T-helper 1 cell treated with Interleukin-12 subunit alpha and Interleukin-12 subunit beta and Interleukin-4 antibody, amounts not matched to agents 30 ng/mL and 1 ng/mL, for 36 hours (primary cell): ENCODE measurements around the gene ZNF580. TPM values are rescaled to one million over a fixed set of nuclear protein-coding genes. Genes with fewer than 3 reads are reported as not detected.

Experiments used
- intact Hi-C: fragments of 100-400 bp; cut with micrococcal nuclease; formaldehyde crosslinking; loops from one replicate; pipeline ENCODE4 v1.15.1; 2024
- total RNA-seq: library from RNA; stranded (reverse); gene quantifications from 2 replicates; pipeline ENCODE4 v1.2.3, GENCODE V29; 2022

The ZNF580 gene
- total RNA-seq, 1 donor from 2014 or later = 42.6 TPM

- intact Hi-C loops = loop anchor here (1.0 to 10.0 kb wide), 11 partner anchors 8 to 1741 kb away; partner anchors contain the start of genes ISOC2, MYADM, PRPF31 and TFPT
Observed at GRCh38 chr19:55605637-55606470, 34.9 kb upstream of the ZNF580 start, which contains the start of gene ZNF865. Gene ZNF865, plus strand, starts transcription at chr19:55605647. Its CDS starts 7,972 bp downstream, at chr19:55613619.

DNA sequence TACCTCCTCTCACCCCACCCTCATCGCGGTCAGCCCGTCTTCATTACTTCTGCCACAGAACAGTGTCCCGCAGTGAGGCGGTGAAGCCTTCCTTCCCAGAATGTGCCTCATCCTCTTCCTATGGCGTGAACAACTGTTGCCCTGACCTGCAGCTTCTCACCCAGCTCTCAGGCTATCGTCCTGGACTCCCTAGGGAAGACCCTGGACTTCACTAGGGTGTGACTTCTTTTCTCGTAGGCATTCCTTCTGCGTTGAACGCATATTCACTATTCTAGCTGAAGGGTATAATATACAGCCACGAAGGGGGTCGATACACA, 34.4 kb upstream of the ZNF580 start:
- intact Hi-C loops = loop anchor here (1.0 to 10.0 kb wide), 4 partner anchors 8 to 1742 kb away; partner anchors contain the start of genes MYADM and ZSCAN5A

DNA sequence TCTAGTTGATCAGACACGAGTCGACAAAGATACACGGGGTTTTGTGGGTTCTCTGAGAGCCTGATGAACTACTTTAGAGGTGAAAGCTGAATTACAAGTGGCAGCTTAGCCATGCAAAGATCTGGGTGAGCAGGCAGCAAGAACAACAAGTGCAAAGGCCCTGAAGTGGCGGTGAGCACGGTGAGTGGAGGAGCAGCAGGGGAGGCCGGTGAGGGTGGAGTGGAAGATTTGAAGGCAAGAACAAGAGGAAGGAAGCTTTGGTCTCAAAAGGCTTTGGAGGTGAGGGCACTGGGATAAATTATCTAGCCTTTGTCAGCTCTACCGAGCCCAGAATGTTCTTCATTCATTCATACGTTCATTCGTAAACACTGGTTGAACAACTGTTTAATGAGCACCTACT, 34.0 kb upstream of the ZNF580 start:
- intact Hi-C loops = loop anchor here (1.0 to 10.0 kb wide), 4 partner anchors 9 to 1742 kb away; partner anchors contain the start of genes MYADM and ZSCAN5A

DNA sequence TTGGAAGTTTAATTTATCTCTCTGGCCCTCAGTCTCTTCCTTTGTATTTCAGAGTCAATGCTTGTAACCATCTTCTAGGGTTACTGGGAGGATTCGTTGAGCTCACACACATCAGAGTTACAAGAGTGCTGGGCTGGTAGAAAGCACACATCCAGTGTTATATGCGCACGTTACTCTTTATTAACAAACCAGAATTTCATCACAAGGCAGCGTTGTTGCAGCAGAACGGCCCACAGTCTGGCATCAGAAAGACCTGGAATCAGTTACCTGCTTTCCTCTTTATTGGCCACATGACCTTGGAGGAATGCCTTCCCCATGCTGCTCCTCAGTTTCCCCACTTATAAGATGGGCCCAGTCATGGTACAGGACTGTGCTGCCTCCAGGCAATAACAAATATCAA, 31.5 kb upstream of the ZNF580 start:
- intact Hi-C loops = loop anchor here (10.0 kb wide), 2 partner anchors 705 to 1745 kb away; partner anchors contain the start of genes MYADM and ZSCAN5A

GRCh38 chr19:55611300-55611982, 29.4 kb upstream of the ZNF580 start:
- intact Hi-C loops = no loop called here

DNA sequence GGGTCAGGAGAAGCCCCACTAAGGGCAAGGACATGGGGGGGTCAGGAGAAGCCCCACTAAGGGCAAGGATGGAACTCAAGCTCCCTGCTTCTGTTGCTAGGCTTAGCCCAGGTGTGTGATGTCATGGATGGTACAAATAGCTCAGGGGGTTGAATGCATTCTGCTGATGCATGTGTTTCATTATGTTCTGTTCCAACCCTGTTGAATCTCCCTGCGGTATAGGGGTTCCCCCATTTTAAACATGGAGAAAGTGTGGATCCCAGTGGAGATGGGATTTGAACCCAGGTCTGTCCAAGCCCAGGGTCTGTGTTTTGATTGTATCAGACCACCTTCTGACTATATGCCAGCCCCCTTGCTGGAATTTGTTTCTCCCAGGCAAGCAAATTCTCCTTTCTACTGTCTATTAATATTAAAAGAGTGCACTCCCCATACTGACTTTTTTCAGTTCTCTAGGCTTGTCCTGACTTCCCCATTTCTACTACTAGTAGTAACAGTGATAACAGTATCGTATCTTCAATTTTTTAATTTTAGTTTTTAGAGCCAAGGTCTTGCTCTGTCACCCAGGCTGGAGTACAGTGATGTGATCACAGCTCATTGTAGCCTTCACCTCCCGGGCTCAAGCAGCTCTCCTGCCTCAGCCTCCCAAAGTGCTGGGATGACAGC, 28.7 kb upstream of the ZNF580 start:
- intact Hi-C loops = no loop called here

- intact Hi-C loops = no loop called here
Observed at GRCh38 chr19:55613396-55613795, 27.4 kb upstream of the ZNF580 start.

GRCh38 chr19:55613930-55614710, 26.7 kb upstream of the ZNF580 start:
- intact Hi-C loops = no loop called here

- intact Hi-C loops = no loop called here
Observed at GRCh38 chr19:55614711-55615542, 25.9 kb upstream of the ZNF580 start.

- intact Hi-C loops = no loop called here
Observed at GRCh38 chr19:55615543-55616394, 25.0 kb upstream of the ZNF580 start.

GRCh38 chr19:55616395-55616875, 24.4 kb upstream of the ZNF580 start:
- intact Hi-C loops = no loop called here

DNA sequence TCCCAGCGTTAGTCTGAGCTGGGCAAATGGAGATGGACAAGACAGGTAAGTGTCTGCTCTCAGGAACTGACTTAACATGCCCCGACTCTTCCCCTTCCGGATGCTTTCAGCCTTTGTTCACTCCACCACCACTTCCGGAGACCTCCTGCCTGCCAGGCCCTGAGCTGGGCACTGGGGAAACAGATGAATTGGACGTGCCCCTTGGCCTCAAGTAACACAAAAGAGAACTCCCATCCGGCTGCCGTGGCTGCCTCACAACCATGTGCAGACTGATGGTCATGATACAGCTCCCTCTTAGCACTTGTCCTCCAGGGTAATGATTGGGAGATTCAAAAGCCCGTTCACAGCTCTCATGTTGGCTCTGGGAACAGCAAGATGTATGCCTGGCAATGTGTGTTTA, 23.4 kb upstream of the ZNF580 start:
- intact Hi-C loops = no loop called here

DNA sequence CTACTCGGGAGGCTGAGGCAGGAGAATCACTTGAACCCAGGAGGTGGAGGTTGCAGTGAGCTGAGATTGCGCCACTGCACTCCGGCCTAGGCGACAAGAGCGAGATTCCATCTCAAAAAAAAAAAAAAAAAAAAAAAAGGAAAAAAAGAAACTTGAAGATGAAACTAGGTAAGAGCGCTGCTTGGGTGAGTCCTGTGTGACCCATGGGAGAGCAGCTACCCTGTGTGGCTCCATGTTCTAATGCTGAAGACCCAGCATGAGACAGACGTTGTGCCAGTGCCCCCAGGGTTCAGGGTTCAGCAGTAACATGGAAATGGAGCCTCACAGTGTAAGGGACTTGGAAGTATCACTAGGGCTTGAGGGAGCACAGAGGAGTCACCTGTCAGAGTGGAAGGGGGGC, 22.4 kb upstream of the ZNF580 start:
- intact Hi-C loops = no loop called here

- intact Hi-C loops = no loop called here
Observed at GRCh38 chr19:55619286-55619685, 21.5 kb upstream of the ZNF580 start.

DNA sequence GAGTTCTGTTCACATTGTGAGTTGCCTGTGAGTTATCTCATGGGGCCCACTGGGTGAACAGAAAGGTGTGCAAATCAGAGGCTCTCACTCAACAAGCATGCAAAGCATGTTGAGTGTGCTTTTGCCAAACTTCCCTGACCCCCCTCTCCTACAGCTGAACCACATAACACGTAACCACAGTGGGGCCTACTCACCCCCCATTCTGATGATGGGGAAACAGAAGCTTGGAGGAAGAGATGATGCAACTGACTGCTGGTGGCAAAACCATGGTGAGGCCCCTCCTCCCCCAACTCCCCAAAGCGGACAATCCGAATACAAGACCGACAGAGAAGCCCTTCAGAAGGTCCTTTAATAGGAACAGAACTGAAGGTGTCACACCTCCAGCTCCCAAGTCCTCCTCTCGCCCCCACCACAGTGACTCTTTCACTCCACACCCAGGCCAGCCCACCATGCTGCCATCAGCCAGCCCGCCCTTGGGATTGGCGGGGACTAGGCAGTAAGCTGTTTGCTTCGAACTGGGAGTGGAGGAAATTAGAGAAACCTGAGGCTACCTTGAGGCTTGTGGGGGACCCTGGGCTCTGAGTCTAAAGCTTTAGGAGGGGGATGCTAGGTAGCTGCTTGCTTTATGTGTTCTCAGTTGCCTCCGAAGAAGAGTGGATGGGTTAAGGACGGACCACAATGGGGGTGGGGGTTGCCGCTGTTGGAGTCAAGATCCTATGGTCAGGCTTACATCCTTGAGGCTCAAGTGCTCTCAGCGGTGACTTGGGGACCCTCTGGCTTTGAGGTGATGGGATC, 20.2 kb upstream of the ZNF580 start:
- intact Hi-C loops = no loop called here

- intact Hi-C loops = no loop called here
Observed at GRCh38 chr19:55621205-55621672, 19.6 kb upstream of the ZNF580 start.

DNA sequence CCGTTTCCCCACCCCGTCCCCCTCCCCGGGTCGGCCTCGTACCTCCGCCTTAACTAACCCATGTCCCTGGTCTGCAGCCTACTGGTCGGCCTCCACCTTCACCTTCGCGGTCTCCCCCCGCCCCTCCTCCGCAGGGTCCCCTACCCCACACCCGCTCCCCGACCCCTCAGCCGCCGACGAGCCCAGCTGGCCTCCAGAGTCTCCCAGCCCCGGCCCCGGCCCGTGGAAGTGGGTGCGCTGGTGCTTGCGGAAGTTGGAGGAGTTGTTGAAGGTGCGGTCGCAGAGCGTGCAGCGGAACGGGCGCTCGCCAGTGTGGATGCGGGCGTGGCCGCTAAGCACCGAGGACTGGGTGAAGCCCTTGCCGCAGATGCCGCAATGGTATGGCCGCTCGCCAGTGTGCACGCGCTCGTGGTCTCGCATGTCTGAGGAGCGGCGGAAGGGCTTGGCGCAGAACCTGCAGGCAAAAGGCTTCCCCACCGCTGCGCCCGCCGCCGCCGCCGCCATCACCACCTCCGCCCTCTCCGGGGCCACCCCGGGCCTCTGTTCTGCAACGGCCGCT, 19.1 kb upstream of the ZNF580 start:
- intact Hi-C loops = no loop called here
